Cerebellar cortex (tissue), 1 donor: ENCODE data around the gene H2BK1.

Experiments
- DNase-seq: peaks from one replicate; pipeline ENCODE4 v3.0.0-alpha.2; 2015; ENCODE audit warnings: low spot score

Gene H2BK1

DNA sequence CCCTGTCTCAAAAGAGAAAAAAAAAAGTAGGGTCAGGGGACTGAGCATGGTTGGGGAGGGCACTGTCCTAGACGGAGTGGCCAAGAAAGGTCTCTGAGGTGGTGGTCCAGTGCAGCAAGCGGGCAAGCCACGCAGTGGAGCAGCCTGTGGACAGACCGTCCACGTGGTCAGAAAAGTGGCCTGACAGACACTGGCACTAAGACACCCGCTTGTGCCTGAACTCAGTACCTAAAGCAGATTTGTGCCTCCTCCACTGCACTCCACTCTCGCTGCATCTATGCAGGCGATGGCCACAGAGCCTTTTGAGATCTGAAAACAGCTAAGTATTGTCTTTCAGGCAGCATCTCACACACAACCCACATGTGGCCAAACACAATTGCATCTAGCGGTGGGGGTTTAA is 32.1 kb downstream of the H2BK1 start:
- no peak for DNase-seq

DNA sequence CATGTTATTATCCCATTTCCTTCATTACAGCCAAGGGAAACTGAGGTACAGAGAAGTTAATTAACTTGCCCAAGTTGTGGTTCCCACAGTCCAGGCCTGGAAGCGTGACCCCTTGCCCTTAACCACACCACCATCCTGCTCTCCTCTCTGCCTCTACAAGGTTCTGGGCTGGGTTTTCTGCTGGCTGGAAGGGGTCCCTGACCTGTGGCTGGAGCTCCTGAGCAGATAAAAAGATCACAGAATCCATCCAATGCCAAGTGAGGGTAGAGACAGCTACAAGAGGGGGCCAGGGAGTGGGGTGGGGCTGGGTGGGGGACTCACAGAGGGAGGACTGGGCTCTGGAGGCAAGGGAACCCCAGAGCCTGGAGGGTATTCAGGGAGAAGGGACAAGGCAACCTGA is 33.0 kb downstream of the H2BK1 start:
- DNase-seq, result no peak

DNA sequence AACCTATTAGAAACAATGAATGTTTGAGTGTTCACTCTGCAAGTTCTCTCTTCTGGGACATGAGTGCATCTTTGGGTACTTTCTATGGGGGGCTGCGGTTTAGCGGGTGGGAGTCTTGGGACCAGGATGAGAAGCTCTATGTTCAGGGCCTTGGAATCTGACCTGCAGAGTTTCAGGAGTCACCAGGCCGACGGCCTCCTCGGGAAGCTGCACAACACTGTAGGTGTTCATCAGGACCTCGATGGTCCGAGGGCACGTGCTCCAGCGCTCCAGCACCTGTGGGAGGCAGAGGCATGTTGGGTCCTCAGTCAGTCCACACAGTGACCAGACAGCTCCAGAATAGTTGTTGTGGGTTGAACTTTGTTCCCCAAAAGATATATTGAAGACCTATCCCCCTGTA is 33.9 kb downstream of the H2BK1 start:
- DNase-seq, result no peak

DNA sequence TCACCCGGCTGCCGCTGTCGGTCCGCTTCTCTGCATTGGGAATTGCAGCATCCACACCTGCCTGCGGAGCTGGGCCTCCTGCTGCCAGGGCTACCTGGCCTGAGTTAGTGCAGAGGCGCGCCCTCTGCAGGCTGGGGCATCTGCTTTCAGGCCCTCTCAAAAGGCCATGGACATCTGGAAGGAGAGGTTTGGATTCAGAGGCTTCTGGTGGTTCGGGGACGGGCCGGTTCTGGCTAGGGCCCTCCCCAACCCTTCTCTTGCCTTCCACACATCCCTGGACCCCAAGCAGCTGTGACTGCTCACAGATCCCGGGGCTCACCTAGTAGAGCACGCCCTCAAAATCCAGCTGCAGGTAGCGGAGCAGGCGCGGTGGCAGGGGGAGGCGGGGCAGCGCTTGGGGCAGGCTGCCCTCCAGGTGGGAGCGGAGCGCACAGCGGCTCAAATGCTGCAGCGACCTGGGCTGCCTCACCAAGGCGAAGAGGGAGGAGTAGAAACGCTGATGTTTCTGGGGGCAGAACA is 34.4 kb downstream of the H2BK1 start:
- DNase-seq, result no peak

DNA sequence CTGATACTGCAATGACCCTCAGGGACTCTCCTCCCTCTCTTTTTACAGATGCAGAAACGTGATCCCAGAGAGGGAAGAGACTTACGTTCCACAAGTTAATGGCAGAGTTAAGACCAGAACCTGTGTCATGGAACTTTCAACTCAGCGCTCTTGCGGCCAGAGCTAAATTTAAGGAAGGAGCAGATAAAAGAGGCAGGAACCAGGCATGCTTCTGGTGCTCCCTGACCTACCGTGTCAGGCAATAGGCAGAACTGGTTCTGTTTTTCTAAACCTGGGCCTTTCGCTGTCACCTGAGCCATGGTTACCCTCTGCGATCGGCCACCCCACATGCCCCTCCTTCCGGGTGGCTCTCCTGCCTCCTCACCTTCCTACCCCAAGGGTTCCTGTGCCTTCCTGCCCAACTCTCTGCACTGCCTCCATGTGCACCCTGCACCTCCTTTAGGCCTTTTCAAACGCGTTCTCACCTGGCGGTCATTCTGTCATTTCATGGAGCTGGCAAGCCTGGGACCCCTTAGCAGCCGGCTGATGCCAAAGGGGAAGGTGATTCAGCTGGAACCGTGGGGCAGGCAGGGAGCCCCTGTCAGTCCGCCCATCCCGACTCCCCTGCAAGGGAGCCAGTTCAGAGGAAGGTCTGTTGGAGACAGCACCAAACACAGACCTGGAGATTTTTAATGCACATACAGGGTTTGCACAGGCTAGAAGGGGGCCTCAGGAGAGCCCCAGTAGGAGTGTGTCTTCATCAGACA is 35.1 kb downstream of the H2BK1 start:
- DNase-seq, result no peak

DNA sequence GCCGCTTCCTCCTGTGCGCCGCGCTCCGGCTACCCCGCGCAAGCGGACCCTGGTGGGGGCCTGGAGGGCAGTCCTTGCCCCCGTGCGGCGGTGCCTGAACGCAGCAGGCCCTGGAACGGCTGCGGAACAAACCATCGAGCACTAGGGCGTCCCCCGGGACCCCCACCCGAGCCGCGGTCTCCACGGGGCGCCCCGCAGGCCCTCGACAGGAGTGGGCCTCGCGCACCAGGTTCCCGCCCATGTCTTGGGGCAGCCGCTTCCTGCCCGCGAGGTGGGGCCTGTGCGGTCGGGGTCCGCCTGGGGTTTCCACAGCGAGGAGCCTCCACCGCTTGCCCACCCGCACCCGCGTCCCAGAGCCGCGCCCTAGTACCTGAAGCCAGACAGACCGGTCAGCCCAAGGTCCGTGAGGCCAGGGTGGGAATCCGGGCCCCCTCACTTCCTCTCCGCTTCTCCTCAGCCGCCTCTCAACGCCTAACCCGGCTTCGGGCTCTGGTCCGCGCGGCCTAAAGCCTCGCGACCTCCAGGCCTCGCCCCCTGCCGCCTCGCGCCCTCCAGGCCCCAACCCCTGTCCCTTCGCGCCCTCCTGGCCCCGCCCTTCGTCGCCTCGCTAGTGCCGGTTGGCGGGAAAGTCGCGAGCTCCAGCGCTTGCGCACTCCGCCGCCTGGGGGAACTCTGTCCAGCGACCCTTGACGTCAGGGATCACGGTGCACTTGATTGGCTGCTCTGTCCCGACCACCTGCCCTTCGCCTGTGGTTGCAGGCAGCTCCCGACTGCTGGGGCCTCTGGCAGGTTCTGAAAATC is 35.8 kb downstream of the H2BK1 start:
- DNase-seq, result no peak

DNA sequence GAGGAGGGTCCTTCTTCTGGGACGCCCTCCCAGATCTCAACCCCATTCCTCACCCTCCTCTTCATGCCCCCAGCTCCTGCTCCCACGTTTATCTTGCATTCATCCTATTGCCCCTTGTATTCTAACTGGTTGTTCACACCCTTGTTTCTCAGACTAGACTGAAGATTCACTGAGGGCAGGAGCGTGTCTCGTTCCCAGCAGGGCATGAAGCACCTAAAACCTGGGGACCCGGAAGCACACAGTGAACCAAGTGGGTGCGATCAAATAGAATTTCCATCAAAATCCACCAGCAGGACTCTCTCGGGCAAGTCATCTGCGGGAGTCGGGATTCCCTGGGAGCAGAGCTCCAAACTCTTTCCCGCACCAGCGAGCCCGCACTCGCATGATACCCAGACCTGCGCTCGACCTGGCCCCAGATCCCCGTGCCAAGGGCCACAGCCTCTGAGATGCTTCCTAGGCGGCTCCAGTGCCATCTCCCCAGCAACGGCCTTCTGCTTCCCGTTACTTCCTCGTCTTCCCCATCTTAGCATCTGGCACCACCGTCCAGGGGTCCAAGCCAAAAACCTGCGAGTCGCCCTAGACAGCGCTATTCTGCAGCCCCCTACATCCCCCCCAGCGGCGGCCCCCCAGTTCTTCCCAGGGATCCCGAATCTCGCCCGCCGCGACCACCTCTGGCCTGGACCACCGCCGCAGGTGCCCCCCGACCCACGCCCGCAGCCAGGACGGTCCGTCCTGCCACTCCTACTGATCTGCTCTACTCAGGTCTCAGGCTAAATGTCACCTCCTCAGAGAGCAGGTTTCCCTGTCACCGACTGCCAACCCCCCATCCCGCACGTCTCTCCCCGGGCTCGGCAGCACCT is 36.7 kb downstream of the H2BK1 start:
- DNase-seq, result no peak

DNA sequence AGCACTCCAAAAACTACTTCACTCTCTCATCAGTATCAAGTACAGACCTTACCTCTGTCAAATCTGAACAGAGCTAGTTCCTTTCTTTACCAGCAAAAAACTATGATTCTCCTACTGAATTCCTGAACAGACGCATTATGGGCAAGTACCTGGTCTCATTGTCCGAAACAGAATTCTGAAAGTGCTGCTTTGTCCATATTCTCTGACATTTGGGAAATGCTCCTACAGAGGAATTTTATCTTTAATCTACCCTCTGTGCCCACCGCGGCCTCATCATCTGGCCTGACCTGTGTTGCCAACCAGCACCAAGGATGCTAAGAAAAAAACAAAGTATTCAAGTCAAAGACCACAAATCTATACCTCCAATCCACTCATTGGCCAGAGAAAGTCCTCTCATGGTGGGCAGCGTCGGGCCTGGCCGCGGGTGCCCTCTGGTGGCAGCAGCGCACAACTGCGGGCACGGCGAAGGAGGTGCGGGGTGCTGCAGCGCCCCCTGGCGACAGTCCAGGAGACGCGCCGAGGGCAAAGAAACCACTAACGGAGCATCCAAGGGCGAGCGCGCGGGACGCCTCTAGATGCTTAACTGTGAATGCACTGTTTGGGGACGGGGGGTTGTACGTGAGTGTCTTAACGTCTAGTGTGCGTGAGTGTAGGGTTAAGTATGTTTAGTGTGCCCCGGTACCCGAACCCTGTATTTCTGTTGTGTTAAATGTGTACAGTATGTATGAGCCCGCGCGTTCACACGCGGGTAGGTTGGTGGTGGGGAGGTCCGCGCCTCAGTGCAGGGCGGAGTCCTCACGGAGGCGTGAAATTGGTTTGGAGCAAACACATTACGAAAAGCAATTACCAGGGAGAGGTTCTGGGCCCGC is 37.8 kb downstream of the H2BK1 start:
- peak; percentile 77 for DNase-seq

DNA sequence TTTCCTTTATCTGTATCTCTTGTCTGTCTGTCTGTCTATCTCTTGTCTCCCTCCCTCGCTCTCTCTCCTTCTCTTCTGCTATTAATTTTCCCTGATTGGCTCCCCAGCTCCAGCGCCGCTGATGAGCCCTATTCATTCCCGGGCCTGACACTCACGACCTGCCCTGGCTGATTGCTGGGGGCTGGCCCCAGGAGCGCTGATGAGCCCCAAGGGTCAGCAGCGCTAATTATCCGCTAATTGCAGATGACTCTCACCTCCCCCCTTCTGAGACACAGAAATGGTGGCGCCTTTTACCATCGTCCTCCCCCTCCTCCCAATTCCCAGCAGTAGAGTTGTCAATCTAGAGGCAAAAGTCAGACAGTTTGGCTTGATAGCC is 41.5 kb downstream of the H2BK1 start:
- DNase-seq, result no peak

DNA sequence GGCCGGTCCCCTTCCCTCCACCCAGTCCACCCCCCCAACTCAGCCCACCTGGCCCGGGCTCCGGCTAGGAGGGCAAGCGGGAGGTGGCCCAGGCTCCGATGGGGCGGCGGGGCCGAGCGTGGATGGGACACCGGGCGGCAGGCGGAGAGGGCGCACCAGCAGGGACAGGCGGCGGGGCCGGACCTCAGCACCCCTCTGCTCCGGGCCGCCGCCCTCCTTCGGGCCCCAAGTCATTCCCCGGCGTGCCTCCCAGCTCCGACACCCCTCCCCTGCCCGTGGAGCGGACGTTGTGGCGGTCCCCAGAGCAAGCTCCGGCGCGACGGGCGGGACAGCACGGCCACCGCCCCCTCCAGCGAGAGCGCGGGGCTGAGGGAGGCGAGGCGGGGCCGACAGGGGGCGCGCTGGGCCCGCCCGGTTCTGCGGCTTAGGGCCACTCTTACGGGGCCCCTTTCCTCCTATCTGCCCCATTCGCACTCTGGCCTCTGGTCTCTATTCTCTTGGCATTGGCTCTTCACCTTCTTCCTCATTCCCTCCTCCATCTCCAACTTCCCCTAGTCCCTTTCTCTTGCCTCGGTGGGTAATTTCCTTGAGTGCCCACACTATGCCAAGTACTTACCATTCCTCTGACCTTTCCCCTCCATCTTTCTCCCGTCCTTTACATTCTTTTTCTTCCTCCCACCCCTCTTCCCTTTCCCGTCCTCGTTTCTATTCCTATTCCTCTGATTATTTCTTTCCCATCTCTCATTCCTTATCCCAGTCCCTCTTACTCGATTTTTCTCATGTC is 42.1 kb downstream of the H2BK1 start:
- DNase-seq, result no peak

DNA sequence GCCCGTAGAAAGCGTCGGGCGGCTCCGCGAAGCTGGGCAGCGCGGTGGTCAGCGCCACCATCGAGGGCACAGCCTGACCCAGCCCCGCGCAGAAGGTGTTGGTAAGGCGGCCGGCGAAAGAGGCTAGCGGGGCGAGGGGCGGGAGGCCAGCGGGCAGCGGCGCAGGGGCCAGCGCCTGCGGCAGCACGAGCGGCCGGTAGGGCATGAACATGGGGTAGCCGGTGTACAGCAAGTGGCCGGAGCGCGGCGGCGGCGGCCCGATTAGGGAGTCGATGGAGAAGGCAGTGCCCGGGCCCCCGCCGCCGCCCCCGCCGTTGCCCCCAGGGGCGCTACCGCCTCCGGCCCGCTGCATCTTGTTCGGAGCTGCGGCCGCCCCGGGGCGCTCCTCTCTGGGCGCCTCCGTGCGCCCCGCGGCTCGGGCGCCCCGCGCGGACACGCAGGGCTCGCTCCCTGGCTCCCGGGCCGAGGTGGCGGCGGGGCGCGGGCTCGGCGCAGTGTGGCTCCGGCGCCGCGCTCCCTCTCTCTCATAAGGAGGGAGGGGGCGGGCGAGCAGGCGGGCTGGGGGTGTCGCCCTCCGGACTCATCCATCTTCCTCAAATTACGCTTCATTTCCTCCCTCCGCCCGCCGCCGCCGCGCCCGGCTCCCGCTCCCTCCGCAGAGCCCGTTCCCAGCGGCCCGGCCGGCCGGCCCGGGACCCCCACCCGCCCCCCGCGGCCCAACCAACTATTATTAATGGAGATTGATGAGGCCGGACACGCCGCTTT is 42.9 kb downstream of the H2BK1 start, which contains the start of gene GBX1:
GBX1 (minus strand) TSS at position 498 of the 765 bp plus-strand sequence; CDS start at position 352, 146 bp downstream.
- DNase-seq, result no peak

DNA sequence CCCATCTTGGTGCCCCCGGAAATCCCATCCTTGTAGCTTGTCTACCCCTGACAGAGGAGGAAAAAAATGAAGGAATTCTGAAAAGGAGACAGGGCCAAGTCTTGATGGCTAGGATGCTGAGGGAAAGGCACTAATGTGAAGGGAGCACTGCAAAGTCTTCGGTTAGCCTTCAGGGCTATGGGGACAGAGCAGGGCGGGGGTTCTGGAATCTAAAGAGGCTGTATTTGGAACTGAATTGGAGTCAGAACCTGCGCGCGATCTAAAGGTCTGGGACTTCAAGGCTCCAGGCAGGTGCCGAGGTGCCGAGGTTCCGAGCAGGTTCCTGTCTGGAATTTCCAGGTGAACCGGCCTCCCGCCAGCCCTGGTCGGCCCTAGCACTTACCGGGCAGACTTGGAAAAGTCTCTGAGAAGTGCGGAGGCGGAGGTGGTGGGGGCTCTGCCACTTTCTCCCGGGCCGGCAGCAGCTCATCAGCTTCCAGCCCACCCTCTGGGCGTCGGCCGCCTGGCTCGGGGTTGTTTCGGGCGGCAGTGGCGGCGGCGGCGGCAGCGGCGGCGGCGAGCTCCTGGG is 43.6 kb downstream of the H2BK1 start:
- no peak for DNase-seq

DNA sequence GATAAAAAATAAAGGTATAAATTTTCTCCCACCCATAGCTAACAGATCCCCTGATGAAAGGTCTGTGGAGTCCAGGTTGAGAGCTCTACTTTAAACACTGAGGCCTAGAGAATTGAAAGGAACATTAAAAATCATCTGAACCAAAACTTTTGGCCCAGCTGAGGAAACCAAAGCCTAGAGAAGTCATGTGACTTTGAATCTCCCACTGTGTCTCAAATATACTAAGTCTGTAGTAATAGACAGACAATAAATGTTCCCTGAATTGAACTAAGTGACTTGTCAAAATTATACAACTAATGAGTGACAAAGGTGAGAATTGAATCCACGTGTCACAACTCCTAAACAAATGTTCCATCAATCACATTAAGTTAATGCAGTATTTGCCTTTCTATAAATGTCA is 48.5 kb downstream of the H2BK1 start:
- DNase-seq, result no peak
